Liver (tissue), 9 donors: Measurements from ENCODE around the gene STK11. TPM values are rescaled to one million over a fixed set of nuclear protein-coding genes. Genes with fewer than 3 reads are reported as not detected.

Source experiments
- DNase-seq: peaks from one replicate; pipeline ENCODE4 v3.0.0-alpha.2; 2017; ENCODE audit warnings: low spot score
- H3K27ac ChIP-seq, 2 donors: one replicate each; pipeline ENCODE4 v1.7.0; 2013; ENCODE audit warnings: inconsistent platforms in 2 of 2, low read length in 2 of 2, control low read depth in 1 of 2, low read depth in 1 of 2, mild to moderate bottlenecking in 1 of 2
- H3K27me3 ChIP-seq, 4 donors: one replicate each; pipeline versions ENCODE4 v1.6.1 to v1.7.0; 2013; ENCODE audit warnings: low read length in 3 of 4, inconsistent platforms in 1 of 4, mild to moderate bottlenecking in 1 of 4, moderate library complexity in 1 of 4; ENCODE audit not compliant: control insufficient read depth in 4 of 4, insufficient read depth in 4 of 4
- H3K36me3 ChIP-seq, 4 donors: one replicate each; pipeline versions ENCODE4 v1.6.1 to v1.7.0; 2013; ENCODE audit warnings: low read length in 3 of 4, mild to moderate bottlenecking in 3 of 4, low read depth in 1 of 4, moderate library complexity in 1 of 4; ENCODE audit not compliant: control insufficient read depth in 4 of 4, insufficient read depth in 3 of 4
- H3K4me1 ChIP-seq, 4 donors: one replicate each; pipeline versions ENCODE4 v1.6.1 to v1.7.0; 2013; ENCODE audit warnings: low read length in 3 of 4, mild to moderate bottlenecking in 3 of 4, moderate library complexity in 1 of 4; ENCODE audit not compliant: control insufficient read depth in 4 of 4, insufficient read depth in 4 of 4
- H3K4me3 ChIP-seq, 3 donors: one replicate each; pipeline versions ENCODE4 v1.6.1 to v1.7.0; 2013; ENCODE audit warnings: low read length in 3 of 3, control low read depth in 1 of 3, low read depth in 1 of 3, mild to moderate bottlenecking in 1 of 3
- H3K9ac ChIP-seq, 2 donors: one replicate each; pipeline ENCODE4 v1.7.0; 2013; ENCODE audit warnings: low read length in 2 of 2, mild to moderate bottlenecking in 2 of 2, moderate library complexity in 2 of 2, control low read depth in 1 of 2, low read depth in 1 of 2
- H3K9me3 ChIP-seq, 4 donors: one replicate each; pipeline versions ENCODE4 v1.6.1 to v1.7.0; 2013; ENCODE audit warnings: low read length in 3 of 4; ENCODE audit not compliant: control insufficient read depth in 4 of 4
- EGR1 ChIP-seq, 2 donors: IDR thresholded peaks; 2 replicates each; pipeline ENCODE4 v1.6.1; 2016 to 2018; ENCODE audit warnings: antibody characterized with exemption in 2 of 2, low read depth in 2 of 2
- FOXA1 ChIP-seq: IDR thresholded peaks from 2 replicates; pipeline ENCODE4 v1.6.1; 2016; ENCODE audit warnings: antibody characterized with exemption
- GABPA ChIP-seq, 2 donors: IDR thresholded peaks in 1 of 2; conservative IDR thresholded peaks in 1 of 2; 2 replicates each; pipeline ENCODE4 v1.6.1; 2016; ENCODE audit warnings: antibody characterized with exemption in 2 of 2, mild to moderate bottlenecking in 1 of 2, moderate library complexity in 1 of 2
- JUND ChIP-seq, 2 donors: IDR thresholded peaks; 2 replicates each; pipeline ENCODE4 v1.6.1; 2016; ENCODE audit warnings: antibody characterized with exemption in 2 of 2
- NR2F2 ChIP-seq: IDR thresholded peaks from 2 replicates; pipeline ENCODE4 v1.6.1; 2016; ENCODE audit warnings: antibody characterized with exemption
- REST ChIP-seq: IDR thresholded peaks from 2 replicates; pipeline ENCODE4 v1.6.1; 2016; ENCODE audit warnings: antibody characterized with exemption, mild to moderate bottlenecking
- RXRA ChIP-seq, 2 donors: IDR thresholded peaks; 2 replicates each; pipeline ENCODE4 v1.6.1; 2017 to 2018; ENCODE audit warnings: antibody characterized with exemption in 2 of 2, mild to moderate bottlenecking in 1 of 2
- SP1 ChIP-seq: IDR thresholded peaks from 2 replicates; pipeline ENCODE4 v1.6.1; 2018; ENCODE audit warnings: antibody characterized with exemption, mild to moderate bottlenecking
- TAF1 ChIP-seq: conservative IDR thresholded peaks from 2 replicates; pipeline ENCODE4 v1.6.1; 2016; ENCODE audit warnings: antibody characterized with exemption, mild to moderate bottlenecking
- YY1 ChIP-seq: IDR thresholded peaks from 2 replicates; pipeline ENCODE4 v1.6.1; 2016; ENCODE audit warnings: antibody characterized with exemption, mild to moderate bottlenecking
- WGBS: extraction: QIAGEN DNeasy Blood & Tissue Kit; methylation state at CpG from one replicate; pipeline ENCODE4 v1.1.7; 2013; 5-methylcytosine and 5-hydroxymethylcytosine counted together
- polyA plus RNA-seq, 2 donors: library from polyadenylated mRNA; stranded (reverse) in 1 of 2; unstranded in 1 of 2; fragments of 200-250 nt in 1 of 2; fragments of >200 nt in 1 of 2; fragmentation: Nextera tagmentation in 1 of 2; extraction: Ambion mirVana in 1 of 2; gene quantifications; one replicate each; pipeline versions ENCODE4 v1.2.1 to v1.2.3, GENCODE V29; 2013 to 2015
- total RNA-seq, 2 donors: library from RNA; depleted of rRNA; stranded (reverse); fragments of >200 nt; gene quantifications; one replicate each; pipeline ENCODE4 v1.2.3, GENCODE V29; 2014
- TF ChIP-seq, protein P1 (sequence below): fragments of 150-350 bp; IDR thresholded peaks from 2 replicates; pipeline ENCODE4 v1.5.1; 2017; ENCODE audit warnings: improper control_type of control experiment, low read depth, low read length; ENCODE audit not compliant: missing input control
- TF ChIP-seq, protein P2 (sequence below): IDR thresholded peaks from 2 replicates; pipeline ENCODE4 v1.6.1; 2016; ENCODE audit warnings: antibody characterized with exemption
- donor health status: healthy.
- donor health status: healthy.
- donor health status: healthy.
- donor health status: healthy.
- donor health status: healthy.

STK11 gene, protein sequence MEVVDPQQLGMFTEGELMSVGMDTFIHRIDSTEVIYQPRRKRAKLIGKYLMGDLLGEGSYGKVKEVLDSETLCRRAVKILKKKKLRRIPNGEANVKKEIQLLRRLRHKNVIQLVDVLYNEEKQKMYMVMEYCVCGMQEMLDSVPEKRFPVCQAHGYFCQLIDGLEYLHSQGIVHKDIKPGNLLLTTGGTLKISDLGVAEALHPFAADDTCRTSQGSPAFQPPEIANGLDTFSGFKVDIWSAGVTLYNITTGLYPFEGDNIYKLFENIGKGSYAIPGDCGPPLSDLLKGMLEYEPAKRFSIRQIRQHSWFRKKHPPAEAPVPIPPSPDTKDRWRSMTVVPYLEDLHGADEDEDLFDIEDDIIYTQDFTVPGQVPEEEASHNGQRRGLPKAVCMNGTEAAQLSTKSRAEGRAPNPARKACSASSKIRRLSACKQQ
- 100 to 1,000 TPM in 1 of 2 donors, 10 to 100 TPM in 1; 40.6 to 126 TPM for total RNA-seq
- 10 to 100 TPM in 1 of 2 donors, 1 to 10 TPM in 1; 3.0 to 30.3 TPM for polyA plus RNA-seq

DNA sequence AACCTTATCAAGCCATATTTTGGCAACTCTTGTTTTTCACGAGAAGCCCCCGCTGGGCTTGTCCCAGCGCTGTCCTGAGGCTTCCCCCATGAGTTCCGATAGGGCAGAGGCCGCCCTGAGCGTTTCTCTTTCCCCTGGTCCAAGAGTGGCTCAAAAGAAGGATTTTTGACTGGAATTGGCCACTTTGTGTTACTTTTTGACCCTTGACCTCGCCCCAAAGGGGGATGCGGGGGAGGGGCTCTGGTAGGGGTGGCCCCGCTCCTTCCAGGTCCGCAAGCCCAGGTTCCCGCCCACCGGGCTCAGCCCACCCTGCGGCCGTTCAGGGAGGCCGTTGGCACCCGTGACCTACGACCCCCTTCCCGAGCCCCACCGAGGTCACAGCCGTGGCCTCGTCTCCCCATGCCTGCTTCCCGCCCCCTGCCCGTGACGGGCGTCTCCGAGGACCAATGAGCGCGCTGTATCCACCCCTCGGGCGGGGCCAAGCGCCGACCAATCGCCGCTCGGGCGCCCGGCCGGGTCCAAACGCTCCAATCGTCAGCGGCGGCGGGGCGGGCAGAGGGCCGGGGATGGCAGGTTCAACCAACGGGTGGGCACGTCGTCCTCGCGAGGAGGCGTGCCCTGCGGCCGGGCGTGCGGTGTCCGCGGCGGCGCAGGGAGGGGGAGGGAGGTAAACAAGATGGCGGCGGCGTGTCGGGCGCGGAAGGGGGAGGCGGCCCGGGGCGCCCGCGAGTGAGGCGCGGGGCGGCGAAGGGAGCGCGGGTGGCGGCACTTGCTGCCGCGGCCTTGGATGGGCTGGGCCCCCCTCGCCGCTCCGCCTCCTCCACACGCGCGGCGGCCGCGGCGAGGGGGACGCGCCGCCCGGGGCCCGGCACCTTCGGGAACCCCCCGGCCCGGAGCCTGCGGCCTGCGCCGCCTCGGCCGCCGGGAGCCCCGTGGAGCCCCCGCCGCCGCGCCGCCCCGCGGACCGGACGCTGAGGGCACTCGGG, at the start of gene STK11:
Gene STK11, plus strand, starts transcription at position 665 of the 986 bp plus-strand sequence. CDS start 1,136 bp downstream, outside the sequence.
- Histone ChIP-seq H3K9me3 (no peaks in the 10 kb centered on the region), H3K27me3 (no peaks in the 10 kb centered on the region), H3K4me3 (peak within 1 kb of the TSS; percentile 67 to 90 (median 72)), H3K9ac (peak within 1 kb of the TSS; percentile 53 to 58), H3K27ac (peak within 1 kb of the TSS; percentile 89 to 92), H3K4me1 (peaks cover 4 to 47% (median 18%) of the 10 kb centered on the region in 4 donors), H3K36me3 (no peaks in the 10 kb centered on the region)
- DNase-seq = peak; percentile 100
- TF ChIP-seq YY1 (peak; percentile 91), NR2F2 (peak; percentile 81), SP1 (peak; percentile 92), TAF1 (no peak), GABPA (IDR thresholded peaks at IDR 0.05 in 1 of 2, conservative IDR thresholded peaks at IDR 0.05 in 1 of 2) (peak in 1 of 2 donors; percentile 27), RXRA (IDR thresholded peaks at IDR 0.05) (peak; percentile 23 to 56), REST (peak; percentile 14)
- TF ChIP-seq, protein P1, sequence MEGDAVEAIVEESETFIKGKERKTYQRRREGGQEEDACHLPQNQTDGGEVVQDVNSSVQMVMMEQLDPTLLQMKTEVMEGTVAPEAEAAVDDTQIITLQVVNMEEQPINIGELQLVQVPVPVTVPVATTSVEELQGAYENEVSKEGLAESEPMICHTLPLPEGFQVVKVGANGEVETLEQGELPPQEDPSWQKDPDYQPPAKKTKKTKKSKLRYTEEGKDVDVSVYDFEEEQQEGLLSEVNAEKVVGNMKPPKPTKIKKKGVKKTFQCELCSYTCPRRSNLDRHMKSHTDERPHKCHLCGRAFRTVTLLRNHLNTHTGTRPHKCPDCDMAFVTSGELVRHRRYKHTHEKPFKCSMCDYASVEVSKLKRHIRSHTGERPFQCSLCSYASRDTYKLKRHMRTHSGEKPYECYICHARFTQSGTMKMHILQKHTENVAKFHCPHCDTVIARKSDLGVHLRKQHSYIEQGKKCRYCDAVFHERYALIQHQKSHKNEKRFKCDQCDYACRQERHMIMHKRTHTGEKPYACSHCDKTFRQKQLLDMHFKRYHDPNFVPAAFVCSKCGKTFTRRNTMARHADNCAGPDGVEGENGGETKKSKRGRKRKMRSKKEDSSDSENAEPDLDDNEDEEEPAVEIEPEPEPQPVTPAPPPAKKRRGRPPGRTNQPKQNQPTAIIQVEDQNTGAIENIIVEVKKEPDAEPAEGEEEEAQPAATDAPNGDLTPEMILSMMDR = no peak
- TF ChIP-seq, protein P2, sequence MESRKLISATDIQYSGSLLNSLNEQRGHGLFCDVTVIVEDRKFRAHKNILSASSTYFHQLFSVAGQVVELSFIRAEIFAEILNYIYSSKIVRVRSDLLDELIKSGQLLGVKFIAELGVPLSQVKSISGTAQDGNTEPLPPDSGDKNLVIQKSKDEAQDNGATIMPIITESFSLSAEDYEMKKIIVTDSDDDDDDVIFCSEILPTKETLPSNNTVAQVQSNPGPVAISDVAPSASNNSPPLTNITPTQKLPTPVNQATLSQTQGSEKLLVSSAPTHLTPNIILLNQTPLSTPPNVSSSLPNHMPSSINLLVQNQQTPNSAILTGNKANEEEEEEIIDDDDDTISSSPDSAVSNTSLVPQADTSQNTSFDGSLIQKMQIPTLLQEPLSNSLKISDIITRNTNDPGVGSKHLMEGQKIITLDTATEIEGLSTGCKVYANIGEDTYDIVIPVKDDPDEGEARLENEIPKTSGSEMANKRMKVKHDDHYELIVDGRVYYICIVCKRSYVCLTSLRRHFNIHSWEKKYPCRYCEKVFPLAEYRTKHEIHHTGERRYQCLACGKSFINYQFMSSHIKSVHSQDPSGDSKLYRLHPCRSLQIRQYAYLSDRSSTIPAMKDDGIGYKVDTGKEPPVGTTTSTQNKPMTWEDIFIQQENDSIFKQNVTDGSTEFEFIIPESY = no peak
- 3% methylated on average over 114 of the region's 114 CpGs for WGBS

GRCh38 chr19:1156305-1156801, 49.2 kb upstream of the STK11 start:
- no peak overlapping the region for H3K9ac ChIP-seq
- H3K4me1 ChIP-seq = peaks cover 14 to 28% (median 22%) of the 10 kb centered on the region in 4 donors
- H3K36me3 ChIP-seq = peaks cover 3 to 13% (median 5%) of the 10 kb centered on the region in 4 donors
- no peaks in the 10 kb centered on the region for H3K27me3 ChIP-seq
- peak overlapping the region; percentile 85 to 99 for H3K27ac ChIP-seq
- WGBS = 92% methylated on average over 24 of the region's 24 CpGs
- H3K4me3 ChIP-seq = no peak overlapping the region
- no peak for DNase-seq
- no peaks in the 10 kb centered on the region for H3K9me3 ChIP-seq
- no peak for TF ChIP-seq JUND (IDR thresholded peaks at IDR 0.05)
- no peak for TF ChIP-seq RXRA (IDR thresholded peaks at IDR 0.05)
- TF ChIP-seq, protein P2 = no peak
- TF ChIP-seq REST = no peak
- TF ChIP-seq NR2F2 = no peak
- TF ChIP-seq FOXA1 = no peak
- no peak for TF ChIP-seq EGR1 (IDR thresholded peaks at IDR 0.05; ENCODE audit: low read depth in 2 of 2)
- no peak for TF ChIP-seq TAF1
- TF ChIP-seq YY1 = no peak
